NCI-H146 (cell line): ENCODE data around the gene STK10.

ENCODE experiments used
- DNase-seq: peaks from one replicate; lab custom pipeline; 2025; lab: John Stamatoyannopoulos, UW

Gene STK10

DNA sequence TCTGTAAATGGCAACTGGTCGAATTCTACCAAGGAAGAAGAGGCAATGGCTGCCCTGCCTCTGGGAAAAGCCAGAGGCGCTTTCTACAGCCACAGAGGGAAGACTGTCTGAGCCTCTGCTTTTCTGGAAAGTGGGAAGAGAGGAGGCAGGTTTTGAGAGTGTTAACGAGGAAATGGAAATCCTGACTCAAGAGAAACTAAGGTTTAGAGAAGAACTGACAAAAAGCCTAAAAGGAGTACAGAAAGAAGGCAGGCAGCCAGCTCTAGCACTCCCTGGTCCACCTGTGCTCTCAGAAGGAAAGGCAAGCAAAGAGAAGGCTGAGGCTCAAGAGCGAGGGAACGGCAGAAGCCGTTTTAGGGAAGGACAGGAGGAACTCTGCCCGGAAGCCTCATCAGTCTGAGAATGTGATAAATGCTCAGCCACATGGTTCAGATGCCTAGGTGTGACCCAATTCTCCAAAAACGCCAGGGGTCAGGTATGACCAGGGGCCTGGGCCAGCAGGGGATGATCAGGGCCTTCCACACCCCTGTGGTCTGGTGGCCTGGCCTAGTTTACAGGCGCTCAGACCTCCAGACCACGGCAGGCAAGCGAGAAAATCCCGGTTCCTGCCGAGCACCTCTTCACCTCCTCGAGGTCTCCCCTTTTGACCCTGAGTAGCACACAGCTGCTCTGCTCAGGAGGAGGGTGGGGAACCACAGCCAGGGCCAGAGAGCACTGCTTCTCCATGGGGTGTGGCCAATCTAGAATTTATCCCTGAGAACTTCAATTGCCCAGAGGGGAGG is 101.6 kb downstream of the STK10 start:
- DNase-seq: no peak

DNA sequence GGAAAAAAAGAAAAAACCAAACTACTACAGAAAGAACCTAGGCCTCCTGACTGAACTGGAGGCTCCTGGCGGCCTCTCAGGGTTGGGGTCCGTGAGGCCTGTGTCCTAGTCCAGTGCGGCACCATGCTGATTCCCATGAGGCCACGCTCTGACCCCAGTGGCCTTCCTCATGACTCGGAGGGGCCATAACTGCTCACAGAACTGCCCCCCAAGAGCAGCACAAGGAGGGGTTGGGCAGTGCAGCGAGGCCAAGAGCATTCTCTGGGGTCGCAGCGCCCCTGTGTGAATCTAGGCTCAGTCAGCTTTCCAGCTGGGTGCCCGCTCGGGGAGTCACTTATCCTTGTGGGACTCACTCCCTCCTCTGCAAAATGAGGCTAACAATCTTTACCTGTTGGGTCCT is 102.3 kb downstream of the STK10 start:
- no peak for DNase-seq

DNA sequence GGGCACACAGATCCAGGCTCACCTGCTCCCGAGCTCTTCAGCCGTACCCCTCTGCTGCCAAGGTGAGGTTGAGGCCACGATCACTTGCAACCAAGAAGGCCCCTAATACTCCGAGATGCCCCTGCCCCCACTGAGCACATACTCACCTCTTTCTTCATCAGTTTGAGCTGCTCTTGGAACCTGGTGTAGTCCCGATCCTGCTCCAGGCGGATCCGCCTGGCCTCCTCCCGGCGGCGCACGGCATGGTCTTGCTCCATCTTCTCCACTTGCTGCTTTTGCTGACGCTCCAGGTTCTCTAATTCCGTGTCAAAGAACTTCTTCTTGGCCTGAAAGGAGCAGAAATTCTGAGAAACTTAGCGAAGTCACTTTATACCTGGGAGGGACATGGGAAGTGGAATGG is 105.8 kb downstream of the STK10 start:
- DNase-seq: no peak

DNA sequence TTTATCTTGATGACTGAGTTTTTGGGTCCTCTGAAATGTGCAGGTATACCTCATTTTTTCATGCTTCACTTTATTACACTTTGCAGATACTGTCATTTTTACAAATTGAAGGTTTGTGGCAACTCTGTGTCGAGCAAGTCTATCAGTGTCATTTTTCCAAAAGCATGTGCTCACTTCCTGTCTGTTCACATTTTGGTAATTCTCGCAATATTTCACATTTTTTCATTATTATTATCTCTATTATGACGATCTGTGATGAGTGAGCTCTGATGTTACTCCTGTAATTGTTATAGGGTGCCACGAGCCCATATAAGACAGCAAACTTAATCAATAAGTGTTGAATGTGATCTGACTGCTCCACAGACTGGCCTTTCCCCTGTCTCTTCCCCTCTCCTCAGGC is 108.1 kb downstream of the STK10 start:
- DNase-seq: no peak

- DNase-seq: no peak
Measured at GRCh38 chr5:172078726-172079345, 109.2 kb downstream of the STK10 start.

- no peak for DNase-seq
Measured at GRCh38 chr5:172077664-172078425, 110.2 kb downstream of the STK10 start.

GRCh38 chr5:172076761-172077244 is 111.2 kb downstream of the STK10 start:
- no peak for DNase-seq

GRCh38 chr5:172075656-172076055 is 112.4 kb downstream of the STK10 start:
- DNase-seq: no peak

GRCh38 chr5:172074896-172075295 is 113.1 kb downstream of the STK10 start:
- no peak for DNase-seq

GRCh38 chr5:172071309-172071875 is 116.6 kb downstream of the STK10 start:
- no peak for DNase-seq

DNA sequence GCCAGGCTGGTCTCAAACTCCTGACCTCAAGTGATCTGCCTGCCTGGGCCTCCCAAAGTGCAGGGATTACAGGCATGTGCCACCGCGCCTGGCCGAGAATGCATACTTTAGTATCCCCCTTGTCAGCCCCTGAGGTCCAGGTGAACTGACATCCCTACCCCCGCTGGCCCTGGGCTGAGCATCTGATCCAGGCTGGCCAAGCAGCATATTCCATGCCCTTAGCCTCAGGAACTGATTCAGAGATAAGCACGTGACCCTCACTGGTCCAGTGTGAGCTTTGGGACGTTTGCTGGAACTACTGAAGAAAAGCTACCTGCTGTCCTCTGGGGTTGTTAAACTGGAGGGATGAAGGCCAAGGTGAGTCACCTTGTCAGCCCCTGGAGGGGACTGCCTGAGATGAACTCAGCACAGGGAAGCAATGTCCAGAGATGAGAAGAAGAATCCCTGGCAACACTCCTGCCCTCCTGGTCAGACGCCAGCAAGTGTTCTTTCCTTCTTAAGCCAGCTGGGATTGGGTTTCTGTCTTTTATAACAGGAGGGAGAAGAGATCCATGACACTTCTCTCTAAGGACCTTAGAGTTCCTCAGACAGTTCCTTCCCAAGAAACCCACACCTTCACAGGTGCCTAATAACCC is 122.5 kb downstream of the STK10 start:
- no peak for DNase-seq

DNA sequence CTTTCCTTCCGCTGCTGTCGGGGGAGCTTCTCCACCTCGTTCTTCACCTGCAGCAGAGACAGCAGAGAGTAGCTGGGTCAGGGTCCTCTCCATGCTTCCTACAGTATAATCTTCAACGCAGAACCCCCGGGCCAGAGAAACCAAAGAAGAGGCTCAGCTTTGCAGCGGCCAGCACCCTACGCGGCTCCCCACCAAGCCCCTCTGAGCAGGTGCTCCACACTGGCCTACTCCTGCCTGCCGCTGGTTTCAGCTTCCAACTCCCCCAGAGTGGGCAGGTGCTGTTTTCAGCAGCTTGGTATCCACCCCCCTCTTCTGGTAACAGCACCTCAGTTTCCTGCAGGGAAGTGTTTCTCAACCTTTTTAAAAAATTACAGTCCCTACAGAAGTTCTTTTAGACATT is 123.3 kb downstream of the STK10 start:
- no peak for DNase-seq

DNA sequence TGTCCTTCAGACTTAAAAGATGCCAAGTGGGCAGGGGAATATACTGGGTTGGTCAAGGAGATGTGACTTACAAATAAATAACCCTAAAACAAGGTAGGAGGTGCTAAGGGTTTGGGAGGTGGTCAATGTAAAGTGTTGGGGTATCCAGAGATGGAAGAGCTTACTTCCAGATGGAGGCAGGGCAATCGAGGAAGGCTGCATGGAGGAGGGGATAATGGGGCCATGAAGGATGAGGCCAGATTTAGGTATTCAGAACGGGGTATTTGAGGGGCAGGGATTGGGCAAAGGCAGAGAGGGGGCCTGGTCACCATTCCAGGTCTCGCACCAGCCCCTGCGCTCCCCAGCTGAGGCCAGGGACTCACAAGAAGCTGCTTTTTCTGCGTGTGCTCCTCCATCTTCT is 123.7 kb downstream of the STK10 start:
- DNase-seq: no peak

DNA sequence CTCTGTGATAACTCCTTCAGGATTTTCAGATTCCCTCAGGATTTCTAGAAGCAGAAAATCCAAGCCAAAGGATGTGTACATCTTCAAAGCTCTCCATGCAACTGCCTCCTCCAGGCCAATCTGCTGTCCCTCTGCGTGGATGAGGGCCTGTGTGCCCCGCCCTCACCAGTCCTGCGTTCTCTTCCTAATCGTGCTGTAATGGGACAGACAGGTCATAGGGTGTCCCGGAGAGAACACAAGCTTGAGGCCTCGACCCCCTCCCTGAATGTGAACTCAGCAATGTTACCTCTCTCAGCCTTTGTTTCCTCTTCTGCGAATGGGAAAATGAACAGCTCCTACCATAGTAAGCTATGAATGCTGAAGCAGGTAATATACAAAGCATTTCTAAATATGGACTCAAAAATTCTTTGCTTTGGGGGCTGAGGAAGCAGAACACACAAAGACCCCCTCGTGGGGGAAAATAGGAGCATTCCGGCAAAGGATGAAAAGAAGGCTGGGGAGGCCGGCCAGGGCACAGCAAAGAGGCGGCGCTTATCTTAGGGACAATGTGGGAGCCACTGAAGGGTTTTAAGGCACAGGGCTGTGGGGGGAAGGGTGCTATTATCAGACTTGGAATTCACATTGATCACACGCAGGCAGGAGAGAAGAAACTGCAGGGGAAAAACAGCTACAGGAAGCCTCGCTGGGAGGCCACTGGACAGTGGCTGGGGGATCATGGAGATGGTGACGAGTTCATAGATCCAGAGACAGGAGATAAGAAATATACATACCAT is 124.4 kb downstream of the STK10 start:
- no peak for DNase-seq

DNA sequence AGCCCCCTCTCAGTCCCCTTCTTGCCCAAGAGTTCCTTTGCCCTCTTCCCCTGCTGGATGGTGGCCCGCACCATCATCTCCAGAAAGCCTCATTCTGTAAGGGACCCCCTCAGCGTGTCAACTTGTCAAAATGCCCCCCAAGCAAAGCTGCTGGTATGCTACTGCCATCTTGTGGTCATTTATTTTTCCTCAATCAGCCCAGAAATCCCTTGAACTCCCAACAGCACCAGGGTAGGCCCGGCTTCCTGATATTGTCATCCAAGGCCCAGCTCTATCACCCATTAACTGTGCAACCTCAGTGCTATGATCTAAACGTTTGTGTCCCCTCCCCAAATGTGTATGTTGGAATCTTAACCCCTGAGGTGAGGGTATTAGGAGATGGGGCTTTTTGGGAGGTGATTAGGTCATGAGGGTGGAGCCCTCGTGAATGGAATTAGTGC is 128.3 kb downstream of the STK10 start:
- no peak for DNase-seq

DNA sequence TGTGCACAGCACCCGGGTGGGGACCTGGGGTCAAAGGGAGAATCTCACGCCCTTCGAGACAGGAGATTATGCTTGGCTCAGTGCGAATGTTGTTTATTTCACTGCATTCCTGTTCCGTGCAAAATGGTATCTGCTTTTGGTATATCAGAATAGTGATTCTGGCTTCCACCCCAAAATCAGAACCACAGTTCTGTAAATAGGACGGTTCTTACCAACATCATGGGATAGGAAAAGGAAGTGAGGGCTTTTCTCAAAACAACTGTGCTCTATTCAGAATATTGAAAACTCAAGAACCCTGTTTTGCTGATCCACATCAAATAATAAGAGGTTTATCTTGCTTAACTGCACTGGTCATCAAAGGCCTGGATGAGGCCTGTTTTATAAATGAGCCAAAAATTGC is 129.9 kb downstream of the STK10 start:
- DNase-seq: no peak

GRCh38 chr5:172055996-172056395 is 132.0 kb downstream of the STK10 start:
- no peak for DNase-seq

GRCh38 chr5:172055421-172055820 is 132.6 kb downstream of the STK10 start:
- no peak for DNase-seq

GRCh38 chr5:172054611-172055153 is 133.3 kb downstream of the STK10 start:
- DNase-seq: no peak

DNA sequence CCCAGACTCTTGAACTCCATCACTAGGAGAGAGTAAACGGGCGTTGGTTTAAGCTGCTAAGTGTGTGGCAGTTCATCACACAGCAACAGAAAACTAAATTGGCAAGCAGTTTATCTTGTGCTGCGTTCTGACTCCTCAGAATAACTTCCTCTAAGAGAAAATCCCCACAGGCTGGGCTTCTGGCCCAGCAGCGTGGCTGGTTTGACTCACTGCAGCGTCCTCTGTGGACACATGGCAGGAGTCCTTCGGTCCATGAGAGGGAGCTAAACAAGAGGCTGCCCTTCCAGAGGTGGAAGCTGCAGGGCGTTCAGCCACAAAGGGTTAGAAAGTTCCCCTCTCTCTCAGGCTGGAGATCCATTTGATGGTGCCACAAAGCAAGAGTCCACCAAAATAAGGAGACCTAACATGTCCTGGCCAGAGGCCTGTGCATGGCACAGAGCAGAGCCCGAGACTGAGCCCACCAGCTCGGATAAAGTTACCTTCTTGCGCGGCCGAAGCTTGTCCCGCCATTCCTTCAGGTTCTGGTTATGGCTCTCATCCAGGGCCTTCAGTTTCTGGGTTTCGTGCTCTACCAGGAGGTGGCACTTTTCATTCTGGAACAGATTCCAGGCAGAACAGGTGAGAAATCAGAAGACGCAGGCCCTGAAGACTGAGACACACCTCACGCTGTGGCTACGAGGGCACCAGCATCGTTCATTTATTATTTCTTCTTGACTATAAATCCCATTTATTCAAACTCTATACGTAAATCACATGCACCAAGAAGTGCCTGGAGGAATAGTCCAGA is 135.4 kb downstream of the STK10 start:
- no peak for DNase-seq
